Breast epithelium (tissue), 4 donors: ENCODE data around the gene NR4A1. TPM values are rescaled to one million over a fixed set of nuclear protein-coding genes. Genes with fewer than 3 reads are reported as not detected.
A peak's percentile ranks its signal among the peaks of the same experiment; 100 is the strongest.

Experiments used
- DNase-seq, 2 donors: peaks; one replicate each; pipeline ENCODE4 v3.0.0-alpha.2; 2019; ENCODE audit warnings: low spot score in 2 of 2
- H3K27ac ChIP-seq, 2 donors: fragments of 200-600 bp; sonication (generic) in 1 of 2; one replicate each; pipeline ENCODE4 v1.5.1; 2016 to 2019; ENCODE audit warnings: mild to moderate bottlenecking in 1 of 2
- H3K27me3 ChIP-seq, 2 donors: fragments of 200-600 bp; sonication (generic) in 1 of 2; one replicate each; pipeline versions ENCODE4 v1.5.1 to v1.6.0; 2017 to 2019; ENCODE audit warnings: control low read depth in 1 of 2, mild to moderate bottlenecking in 1 of 2
- H3K36me3 ChIP-seq: fragments of 200-600 bp; one replicate; pipeline ENCODE4 v1.5.1; 2019
- H3K4me1 ChIP-seq, 2 donors: fragments of 200-600 bp; sonication (generic); one replicate each; pipeline ENCODE4 v1.5.1; 2016 to 2019; ENCODE audit warnings: control low read depth in 1 of 2
- H3K4me3 ChIP-seq, 3 donors: fragments of 200-600 bp; sonication (generic); 1 replicate in 2 of 3; 2 replicates in 1 of 3; pipeline ENCODE4 v1.5.1; 2016 to 2019; ENCODE audit warnings: mild to moderate bottlenecking in 3 of 3, moderate library complexity in 2 of 3
- H3K9me3 ChIP-seq, 2 donors: fragments of 200-600 bp; sonication (generic) in 1 of 2; one replicate each; pipeline ENCODE4 v1.5.1; 2016 to 2019; ENCODE audit warnings: control low read depth in 1 of 2
- CTCF ChIP-seq, 3 donors: fragments of 450-650 bp; IDR thresholded peaks; one replicate each; pipeline ENCODE4 v1.5.1; 2016 to 2017; ENCODE audit warnings: antibody characterized with exemption in 3 of 3, mild to moderate bottlenecking in 3 of 3, moderate library complexity in 3 of 3
- POLR2A ChIP-seq: fragments of 450-650 bp; IDR thresholded peaks from one replicate; pipeline ENCODE4 v1.6.1; 2016; ENCODE audit warnings: antibody characterized with exemption, mild to moderate bottlenecking, moderate library complexity
- POLR2AphosphoS5 ChIP-seq, 3 donors: sonication (generic); formaldehyde crosslinking; IDR thresholded peaks; one replicate each; pipeline ENCODE4 v1.6.1; 2017; ENCODE audit warnings: antibody characterized with exemption in 3 of 3
- intact Hi-C: fragments of 100-400 bp; cut with DNase I; formaldehyde crosslinking; loops from one replicate; pipeline ENCODE4 v1.15.1; 2023; ENCODE audit warnings: low total_unique reads
- total RNA-seq, 3 donors: library from RNA; depleted of rRNA; stranded (reverse); fragments of >200 nt; gene quantifications; one replicate each; pipeline ENCODE4 v1.1.0, GENCODE V29; 2016

Gene NR4A1
- total RNA-seq, 3 donors from 2014 or later = 35.7 to 154 (median 66.2) TPM

GRCh38 chr12:52049688-52050087 lies 1.6 kb upstream of the NR4A1 start:
- no peaks in the 10 kb centered on the region for H3K9me3 ChIP-seq
- DNase-seq = no peak
- H3K4me3 ChIP-seq = no peak overlapping the region
- H3K27me3 ChIP-seq = no peaks in the 10 kb centered on the region
- TF ChIP-seq CTCF (IDR thresholded peaks at IDR 0.05) (no peak), POLR2A (no peak), POLR2AphosphoS5 (IDR thresholded peaks at IDR 0.05) (no peak)
- peak overlapping the region in 1 of 2 donors; percentile 99 for H3K27ac ChIP-seq
- intact Hi-C loops = no loop called here
- H3K4me1 ChIP-seq = peaks cover 10 to 19% of the 10 kb centered on the region in 2 donors
- H3K36me3 ChIP-seq = no peaks in the 10 kb centered on the region

GRCh38 chr12:52050116-52050757 lies 1.0 kb upstream of the NR4A1 start:
- peak overlapping the region; percentile 57 to 81 (median 59) for H3K4me3 ChIP-seq
- H3K9me3 ChIP-seq = no peaks in the 10 kb centered on the region
- intact Hi-C loops = no loop called here
- TF ChIP-seq CTCF (IDR thresholded peaks at IDR 0.05) = no peak
- no peak for TF ChIP-seq POLR2A
- no peak for TF ChIP-seq POLR2AphosphoS5 (IDR thresholded peaks at IDR 0.05)
- H3K36me3 ChIP-seq = no peaks in the 10 kb centered on the region
- H3K27ac ChIP-seq = peak overlapping the region; percentile 99
- H3K27me3 ChIP-seq = no peaks in the 10 kb centered on the region
- no peak for DNase-seq
- H3K4me1 ChIP-seq = peaks cover 6 to 13% of the 10 kb centered on the region in 2 donors

- intact Hi-C loops = no loop called here
- H3K36me3 ChIP-seq = no peaks in the 10 kb centered on the region
- H3K27ac ChIP-seq = peak overlapping the region; percentile 99
- no peaks in the 10 kb centered on the region for H3K27me3 ChIP-seq
- TF ChIP-seq POLR2AphosphoS5 (IDR thresholded peaks at IDR 0.05) (no peak), CTCF (IDR thresholded peaks at IDR 0.05) (no peak), POLR2A (no peak)
- peak in 1 of 2 donors; percentile 65 for DNase-seq
- peaks cover 6 to 9% of the 10 kb centered on the region in 2 donors for H3K4me1 ChIP-seq
- H3K9me3 ChIP-seq = no peaks in the 10 kb centered on the region
- H3K4me3 ChIP-seq = peak overlapping the region; percentile 57 to 81 (median 59)
Observed at GRCh38 chr12:52052468-52053186, 1.4 kb downstream of the NR4A1 start.

GRCh38 chr12:52053536-52054209 lies 2.4 kb downstream of the NR4A1 start:
- no peaks in the 10 kb centered on the region for H3K36me3 ChIP-seq
- H3K27ac ChIP-seq = peak overlapping the region; percentile 15 to 99
- DNase-seq = no peak
- H3K9me3 ChIP-seq = no peaks in the 10 kb centered on the region
- H3K4me3 ChIP-seq = peak overlapping the region; percentile 57 to 81 (median 59)
- TF ChIP-seq POLR2AphosphoS5 (IDR thresholded peaks at IDR 0.05) (no peak), CTCF (IDR thresholded peaks at IDR 0.05) (no peak), POLR2A (no peak)
- H3K27me3 ChIP-seq = no peaks in the 10 kb centered on the region
- peaks cover 6 to 9% of the 10 kb centered on the region in 2 donors for H3K4me1 ChIP-seq
- intact Hi-C loops = no loop called here
